ENCODE measurements around the gene YBX3. TPM values are rescaled to one million over a fixed set of nuclear protein-coding genes. Genes with fewer than 3 reads are reported as not detected.
"Not testable (repeated sequence)": the region's sequence is repeated elsewhere in the genome, so short reads cannot be mapped to it uniquely, and the experiment has no call there.

The YBX3 gene
- total RNA-seq, 1 donor from 2014 or later = 334 TPM

DNA sequence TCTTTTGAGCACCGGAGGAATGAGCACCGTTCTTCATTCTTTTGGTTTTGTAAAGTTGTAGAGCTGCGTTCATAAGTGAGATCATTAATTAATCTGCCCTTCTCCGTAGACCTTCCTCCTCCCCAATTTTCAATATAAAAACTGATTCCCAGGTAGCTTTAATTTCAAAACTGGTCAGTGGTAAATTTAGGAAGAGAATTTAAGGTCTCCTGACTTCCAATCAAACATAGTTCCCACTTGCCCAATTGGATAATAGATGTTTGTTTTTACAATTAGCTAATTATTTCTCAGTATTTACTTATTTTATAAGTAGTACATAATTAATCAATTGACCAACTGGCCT, 27.2 kb upstream of the YBX3 start:
- Mint-ChIP-seq H3K27ac (ENCODE audit: unreplicated experiment) (no peak overlapping the region), H3K4me1 (ENCODE audit: unreplicated experiment) (peaks cover 5% of the 10 kb centered on the region), H3K27me3 (ENCODE audit: unreplicated experiment) (peaks cover 36% of the 10 kb centered on the region), H3K4me3 (ENCODE audit: unreplicated experiment) (peak overlapping the region; percentile 79), H3K36me3 (ENCODE audit: unreplicated experiment) (no peaks in the 10 kb centered on the region), H3K9me3 (ENCODE audit: unreplicated experiment) (no peaks in the 10 kb centered on the region)
- no peak for TF ChIP-seq CTCF (IDR thresholded peaks at IDR 0.05)
- DNase-seq (ENCODE audit: extremely low spot score, unreplicated experiment) = no peak

GRCh38 chr12:10749700-10750384, 26.7 kb upstream of the YBX3 start:
- peak; percentile 96 for TF ChIP-seq CTCF (IDR thresholded peaks at IDR 0.05)
- H3K9me3 Mint-ChIP-seq (ENCODE audit: unreplicated experiment) = no peaks in the 10 kb centered on the region
- H3K36me3 Mint-ChIP-seq (ENCODE audit: unreplicated experiment) = no peaks in the 10 kb centered on the region
- H3K4me3 Mint-ChIP-seq (ENCODE audit: unreplicated experiment) = peak overlapping the region; percentile 79
- peak overlapping the region; percentile 82 for H3K27ac Mint-ChIP-seq (ENCODE audit: unreplicated experiment)
- peak; percentile 90 for DNase-seq (ENCODE audit: extremely low spot score, unreplicated experiment)
- peaks cover 5% of the 10 kb centered on the region for H3K4me1 Mint-ChIP-seq (ENCODE audit: unreplicated experiment)
- H3K27me3 Mint-ChIP-seq (ENCODE audit: unreplicated experiment) = peaks cover 41% of the 10 kb centered on the region

- Mint-ChIP-seq H3K4me3 (ENCODE audit: unreplicated experiment) (no peak overlapping the region), H3K4me1 (ENCODE audit: unreplicated experiment) (peaks cover 4% of the 10 kb centered on the region), H3K27me3 (ENCODE audit: unreplicated experiment) (peaks cover 54% of the 10 kb centered on the region), H3K27ac (ENCODE audit: unreplicated experiment) (no peak overlapping the region), H3K36me3 (ENCODE audit: unreplicated experiment) (no peaks in the 10 kb centered on the region), H3K9me3 (ENCODE audit: unreplicated experiment) (no peaks in the 10 kb centered on the region)
- DNase-seq (ENCODE audit: extremely low spot score, unreplicated experiment) = no peak
- no peak for TF ChIP-seq CTCF (IDR thresholded peaks at IDR 0.05)
These were observed 24.6 kb upstream of the YBX3 start for GRCh38 chr12:10747730-10748129.

DNA sequence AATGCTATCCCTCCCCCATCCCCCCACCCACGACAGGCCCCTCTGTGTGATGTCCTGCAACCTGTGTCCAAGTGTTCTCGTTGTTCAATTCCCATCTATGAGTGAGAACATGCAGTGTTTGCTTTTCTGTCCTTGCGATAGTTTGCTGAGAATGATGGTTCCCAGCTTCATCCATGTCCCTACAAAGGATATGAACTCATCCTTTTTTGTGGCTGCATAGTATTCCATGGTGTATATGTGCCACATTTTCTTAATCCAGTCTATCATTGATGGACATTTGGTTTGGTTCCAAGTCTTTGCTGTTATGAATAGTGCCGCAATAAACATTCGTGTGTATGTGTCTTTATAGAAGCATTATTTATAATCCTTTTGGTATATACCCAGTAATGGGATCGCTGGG, 20.3 kb upstream of the YBX3 start:
- H3K36me3 Mint-ChIP-seq (ENCODE audit: unreplicated experiment); H3K9me3 Mint-ChIP-seq (ENCODE audit: unreplicated experiment); H3K27ac Mint-ChIP-seq (ENCODE audit: unreplicated experiment); H3K4me3 Mint-ChIP-seq (ENCODE audit: unreplicated experiment); H3K4me1 Mint-ChIP-seq (ENCODE audit: unreplicated experiment); DNase-seq (ENCODE audit: extremely low spot score, unreplicated experiment): not testable (repeated sequence)
- peaks cover 58% of the 10 kb centered on the region for H3K27me3 Mint-ChIP-seq (ENCODE audit: unreplicated experiment)

DNA sequence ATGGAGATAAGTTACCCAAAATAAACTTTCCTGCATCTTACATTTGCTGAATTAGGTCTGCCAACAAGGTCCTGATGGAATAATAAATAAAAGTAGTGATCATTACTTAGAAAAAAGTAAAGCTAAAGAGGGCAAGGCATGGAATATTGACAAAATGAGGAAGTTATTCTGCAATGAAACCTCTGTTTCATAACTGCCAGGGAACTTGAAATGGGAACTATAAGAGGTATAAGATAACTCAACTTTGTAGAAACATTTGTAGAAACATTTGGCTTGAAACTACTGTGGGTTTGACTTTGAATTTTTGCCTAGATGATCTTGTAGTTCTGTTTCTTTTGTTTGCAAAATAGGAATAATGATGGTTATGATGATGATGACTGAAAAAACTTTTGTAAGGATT, 18.7 kb upstream of the YBX3 start:
- H3K4me3 Mint-ChIP-seq (ENCODE audit: unreplicated experiment) = no peak overlapping the region
- peaks cover 52% of the 10 kb centered on the region for H3K27me3 Mint-ChIP-seq (ENCODE audit: unreplicated experiment)
- H3K4me1 Mint-ChIP-seq (ENCODE audit: unreplicated experiment) = no peaks in the 10 kb centered on the region
- no peak for TF ChIP-seq CTCF (IDR thresholded peaks at IDR 0.05)
- no peak overlapping the region for H3K27ac Mint-ChIP-seq (ENCODE audit: unreplicated experiment)
- H3K9me3 Mint-ChIP-seq (ENCODE audit: unreplicated experiment) = no peaks in the 10 kb centered on the region
- H3K36me3 Mint-ChIP-seq (ENCODE audit: unreplicated experiment) = no peaks in the 10 kb centered on the region
- no peak for DNase-seq (ENCODE audit: extremely low spot score, unreplicated experiment)

DNA sequence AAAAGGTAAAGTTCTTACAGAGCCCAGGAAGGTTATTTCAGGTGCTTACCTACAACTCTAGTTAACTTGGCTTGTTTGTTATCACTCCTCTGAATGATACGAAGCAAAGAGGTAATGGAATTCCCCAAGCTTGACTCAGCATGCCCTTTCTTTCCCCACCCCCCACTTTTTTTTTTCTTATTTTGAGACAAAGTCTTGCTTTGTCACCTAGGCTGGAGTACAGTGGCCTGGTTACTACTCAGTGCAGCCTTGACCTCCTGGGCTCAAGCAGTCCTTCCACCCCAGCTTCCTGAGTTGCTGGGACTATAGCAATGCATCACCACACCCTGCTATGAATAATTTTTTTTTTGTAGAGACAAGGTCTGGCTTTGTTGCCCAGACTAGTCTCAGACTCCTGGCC, 17.1 kb upstream of the YBX3 start:
- Mint-ChIP-seq H3K4me3 (ENCODE audit: unreplicated experiment) (no peak overlapping the region), H3K4me1 (ENCODE audit: unreplicated experiment) (no peaks in the 10 kb centered on the region), H3K9me3 (ENCODE audit: unreplicated experiment) (no peaks in the 10 kb centered on the region), H3K27me3 (ENCODE audit: unreplicated experiment) (peaks cover 39% of the 10 kb centered on the region), H3K27ac (ENCODE audit: unreplicated experiment) (no peak overlapping the region), H3K36me3 (ENCODE audit: unreplicated experiment) (no peaks in the 10 kb centered on the region)
- TF ChIP-seq CTCF (IDR thresholded peaks at IDR 0.05) = no peak
- no peak for DNase-seq (ENCODE audit: extremely low spot score, unreplicated experiment)

Data from osteocyte (in vitro differentiated cells).